GM12801 (cell line): ENCODE data around the gene KCNT1.

ENCODE experiments used
- TF ChIP-seq, protein P1 (sequence below): IDR thresholded peaks from one replicate; pipeline ENCODE4 v1.5.1; 2011; ENCODE audit warnings: control low read depth; ENCODE audit not compliant: insufficient read length; ENCODE audit errors: extremely low read depth

The KCNT1 gene

DNA sequence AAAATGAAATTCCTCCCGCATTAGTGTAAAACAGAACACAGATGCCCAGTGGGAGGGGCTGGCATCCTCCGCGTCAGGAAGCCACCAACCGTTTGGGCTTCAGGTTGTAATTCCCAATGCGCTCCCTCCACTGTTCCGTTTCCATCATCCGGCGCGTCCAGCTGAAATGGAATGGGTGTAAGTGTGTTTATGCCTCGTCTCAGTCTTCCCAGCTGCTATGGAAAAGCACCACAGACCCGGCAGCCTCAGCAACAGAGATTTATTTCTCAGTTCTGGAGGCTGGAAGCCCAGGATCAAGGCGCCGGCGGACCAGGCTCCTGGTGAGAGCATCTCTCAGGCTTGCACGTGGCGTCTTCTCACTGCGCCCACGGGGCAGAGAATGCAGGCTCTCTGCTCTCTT lies 20.4 kb downstream of the KCNT1 start:
- TF ChIP-seq, protein P1, sequence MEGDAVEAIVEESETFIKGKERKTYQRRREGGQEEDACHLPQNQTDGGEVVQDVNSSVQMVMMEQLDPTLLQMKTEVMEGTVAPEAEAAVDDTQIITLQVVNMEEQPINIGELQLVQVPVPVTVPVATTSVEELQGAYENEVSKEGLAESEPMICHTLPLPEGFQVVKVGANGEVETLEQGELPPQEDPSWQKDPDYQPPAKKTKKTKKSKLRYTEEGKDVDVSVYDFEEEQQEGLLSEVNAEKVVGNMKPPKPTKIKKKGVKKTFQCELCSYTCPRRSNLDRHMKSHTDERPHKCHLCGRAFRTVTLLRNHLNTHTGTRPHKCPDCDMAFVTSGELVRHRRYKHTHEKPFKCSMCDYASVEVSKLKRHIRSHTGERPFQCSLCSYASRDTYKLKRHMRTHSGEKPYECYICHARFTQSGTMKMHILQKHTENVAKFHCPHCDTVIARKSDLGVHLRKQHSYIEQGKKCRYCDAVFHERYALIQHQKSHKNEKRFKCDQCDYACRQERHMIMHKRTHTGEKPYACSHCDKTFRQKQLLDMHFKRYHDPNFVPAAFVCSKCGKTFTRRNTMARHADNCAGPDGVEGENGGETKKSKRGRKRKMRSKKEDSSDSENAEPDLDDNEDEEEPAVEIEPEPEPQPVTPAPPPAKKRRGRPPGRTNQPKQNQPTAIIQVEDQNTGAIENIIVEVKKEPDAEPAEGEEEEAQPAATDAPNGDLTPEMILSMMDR: no peak

DNA sequence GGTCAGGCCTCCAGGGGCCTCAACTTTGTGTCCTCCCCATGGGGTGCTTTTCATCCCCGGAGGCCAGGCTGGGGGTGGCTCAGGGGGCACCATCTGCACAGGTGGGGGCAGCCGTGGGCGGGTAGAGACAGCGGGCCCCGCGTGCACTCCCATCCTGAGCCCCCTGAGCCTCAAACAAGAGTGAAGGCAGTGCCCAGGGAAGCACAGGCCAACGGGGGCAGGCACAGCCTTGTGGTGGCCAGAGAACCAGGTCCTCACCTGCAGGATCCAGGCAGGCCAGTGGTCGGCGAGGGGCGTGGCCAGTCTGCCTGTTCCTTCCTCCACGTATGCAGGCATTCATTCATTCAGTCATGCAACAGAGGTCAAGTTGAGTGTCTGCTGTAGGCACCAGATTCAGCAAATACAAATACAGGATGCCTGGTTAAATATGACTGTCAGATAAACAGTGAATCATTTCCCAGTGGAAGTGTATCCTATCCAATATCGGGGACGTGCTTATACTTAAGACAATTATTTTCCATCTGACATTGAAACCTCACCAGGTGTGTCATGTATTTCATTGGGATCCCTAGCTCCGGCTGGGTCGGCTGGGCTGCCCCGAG lies 22.3 kb downstream of the KCNT1 start:
- TF ChIP-seq, protein P1: no peak

DNA sequence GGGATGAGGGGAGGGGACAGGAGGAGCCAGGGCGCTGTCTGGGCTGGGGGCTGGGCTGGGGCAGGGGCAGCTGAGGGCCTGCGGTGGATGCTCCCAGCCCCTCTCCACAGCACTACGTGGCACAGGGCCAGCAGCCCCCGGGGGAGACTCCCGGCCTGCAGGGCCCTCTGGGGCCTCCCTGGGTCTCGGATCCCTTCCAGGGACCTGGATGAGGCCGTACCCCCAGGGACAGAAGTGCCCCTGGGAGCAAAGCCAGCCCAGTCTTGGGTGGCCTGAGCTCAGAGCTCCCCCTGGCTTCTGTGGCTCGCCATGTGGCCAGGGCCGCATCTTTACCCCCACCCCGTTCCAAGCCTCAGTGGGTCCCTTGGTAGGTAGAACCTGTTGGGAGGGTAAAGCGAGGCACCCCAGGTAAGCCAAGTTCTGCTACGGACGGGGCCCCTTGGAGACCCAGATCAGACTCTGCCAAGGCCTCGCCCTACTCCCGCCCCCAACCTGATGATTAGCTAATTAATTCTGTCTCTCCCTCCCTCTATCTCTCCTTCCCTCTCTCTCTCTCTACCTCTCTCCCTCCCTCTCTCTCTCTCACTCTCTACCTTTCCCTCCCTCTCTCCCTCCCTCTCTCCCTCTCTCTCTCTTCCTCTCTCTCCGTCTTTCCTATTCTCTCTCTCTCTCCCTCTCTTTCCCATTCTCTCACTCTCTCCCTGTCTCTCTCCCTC lies 24.3 kb downstream of the KCNT1 start:
- TF ChIP-seq, protein P1: no peak

DNA sequence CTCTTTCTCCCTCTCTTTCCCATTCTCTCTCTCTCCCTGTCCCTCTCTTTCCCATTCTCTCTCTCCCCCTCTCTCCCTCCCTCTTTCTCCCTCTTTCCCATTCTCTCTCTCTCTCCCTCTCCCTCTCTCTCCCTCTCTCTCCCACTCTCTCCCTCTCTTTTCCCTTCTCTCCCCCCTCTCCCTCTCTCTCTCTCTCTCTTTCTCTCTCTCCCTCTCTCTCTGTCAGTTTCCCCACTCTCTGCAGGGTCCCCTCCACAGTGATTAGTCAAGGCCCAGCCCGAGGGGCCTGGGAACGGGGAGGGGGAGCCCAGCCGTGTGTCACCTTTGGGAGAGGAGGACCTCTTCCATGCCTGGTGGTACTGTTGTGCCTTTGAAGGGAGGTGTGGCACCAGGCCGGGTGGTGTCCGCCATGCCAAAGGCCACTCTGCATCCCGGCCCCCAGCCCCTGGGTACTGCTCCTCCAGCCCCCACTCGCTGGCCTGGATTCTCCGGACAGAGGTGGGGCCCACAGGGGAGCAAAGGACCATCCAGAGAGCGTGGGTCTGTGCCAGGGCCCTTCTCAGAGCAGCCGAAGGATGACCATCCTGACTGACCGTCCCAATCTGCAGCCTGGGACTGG lies 25.4 kb downstream of the KCNT1 start:
- TF ChIP-seq, protein P1: no peak

DNA sequence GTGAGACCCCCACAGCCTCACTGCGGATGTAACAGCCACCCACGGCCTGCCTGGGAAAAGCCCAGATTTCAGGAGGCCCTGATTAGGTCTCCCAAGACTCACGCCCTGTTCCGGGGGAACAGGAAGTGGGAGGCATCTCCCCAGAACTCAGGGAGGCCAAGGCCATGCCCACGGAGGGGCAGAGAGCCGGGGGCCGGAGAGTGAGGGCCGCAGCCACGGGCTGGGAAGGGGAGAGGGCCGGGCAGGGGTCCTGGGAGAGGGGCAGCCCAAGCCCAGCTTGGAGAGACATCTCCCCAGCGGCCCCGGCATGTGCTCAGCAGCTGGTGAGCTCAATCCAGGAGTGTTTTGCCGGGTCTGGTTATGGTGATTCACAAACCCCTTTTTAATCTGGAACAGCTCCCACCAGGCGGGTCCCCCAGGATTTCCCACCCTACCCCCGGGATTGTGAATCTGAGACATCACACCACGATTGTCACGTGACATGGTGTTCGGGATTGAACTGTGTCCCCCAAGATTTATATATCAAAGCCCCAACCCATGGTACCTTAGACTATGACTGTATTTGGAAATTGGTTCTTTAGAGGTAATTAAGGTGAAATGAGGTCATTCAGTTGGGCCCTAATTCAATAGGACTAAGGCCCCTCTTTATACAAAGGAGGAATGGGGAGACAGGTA lies 26.6 kb downstream of the KCNT1 start:
- TF ChIP-seq, protein P1: no peak

DNA sequence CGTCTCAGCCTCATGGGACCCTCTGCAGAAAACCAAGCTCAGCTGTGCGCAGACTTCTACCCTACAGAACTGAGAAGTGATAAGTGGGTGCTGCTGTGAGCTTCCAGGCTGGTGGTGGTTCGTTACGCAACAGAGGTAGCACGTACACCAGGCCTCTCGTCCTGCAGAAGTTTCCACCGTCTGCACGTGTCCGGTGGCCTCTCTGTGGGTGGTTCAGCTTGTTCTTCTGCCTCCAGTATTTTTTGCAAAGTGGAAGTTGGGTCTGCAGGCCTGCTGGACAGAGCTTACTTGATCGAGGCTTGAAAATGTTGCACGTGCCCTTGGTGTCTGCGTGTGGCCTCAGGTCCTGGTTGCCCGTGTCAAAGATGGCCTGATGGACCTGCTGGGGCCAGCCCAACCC lies 27.5 kb downstream of the KCNT1 start:
- TF ChIP-seq, protein P1: no peak

DNA sequence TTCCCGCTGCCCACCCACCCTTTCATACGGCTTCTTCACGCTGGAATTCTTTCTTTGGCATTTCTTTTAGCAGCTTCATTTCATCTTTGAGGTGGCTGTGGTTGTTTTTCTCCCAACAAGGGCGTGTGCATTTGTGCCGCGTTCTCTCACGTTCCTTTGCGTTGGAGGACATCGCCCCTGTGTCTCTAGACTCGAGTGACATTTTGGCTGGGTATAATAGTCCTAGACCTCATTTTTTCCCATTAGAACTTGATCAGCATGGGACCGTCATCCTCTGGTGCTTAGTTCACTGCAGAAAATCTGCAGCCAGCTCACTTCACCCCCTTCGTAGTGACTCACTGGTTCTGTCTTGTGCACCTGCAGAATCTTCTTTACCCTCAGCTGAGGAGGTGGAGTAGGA lies 29.5 kb downstream of the KCNT1 start:
- TF ChIP-seq, protein P1: no peak
